CD14-positive monocyte (primary cell): ENCODE measurements around the gene ACOT11. TPM values are rescaled to one million over a fixed set of nuclear protein-coding genes. Genes with fewer than 3 reads are reported as not detected.
A peak's percentile ranks its signal among the peaks of the same experiment; 100 is the strongest.

Experiments
- DNase-seq, 3 donors: peaks; one replicate each; pipeline ENCODE4 v3.0.0-alpha.2; 2011 to 2022
- H2AFZ ChIP-seq: 2 replicates; pipeline ENCODE4 v1.6.0; 2012; ENCODE audit warnings: mild to moderate bottlenecking, low read depth, low read length, inconsistent platforms; ENCODE audit not compliant: insufficient read depth, poor library complexity, severe bottlenecking
- H3K27ac ChIP-seq, 2 donors: 1 replicate in 1 of 2; 2 replicates in 1 of 2; pipeline ENCODE4 v1.5.1; 2012 to 2013; ENCODE audit warnings: low read length in 2 of 2, control low read depth in 1 of 2, inconsistent platforms in 1 of 2, low read depth in 1 of 2, mild to moderate bottlenecking in 1 of 2
- H3K27me3 ChIP-seq, 2 donors: one replicate each; pipeline versions ENCODE4 v1.6.0 to v1.6.1; 2011 to 2013; ENCODE audit warnings: low read length in 2 of 2; ENCODE audit not compliant: control insufficient read depth in 2 of 2, insufficient read depth in 2 of 2
- H3K36me3 ChIP-seq, 2 donors: replicated peaks in 1 of 2; 1 replicate in 1 of 2; 2 replicates in 1 of 2; pipeline versions ENCODE4 v1.5.1 to v1.6.1; 2012 to 2013; ENCODE audit warnings: low read length in 2 of 2, control low read depth in 1 of 2, inconsistent platforms in 1 of 2, mild to moderate bottlenecking in 1 of 2; ENCODE audit not compliant: insufficient read depth in 2 of 2, control insufficient read depth in 1 of 2
- H3K4me1 ChIP-seq, 2 donors: 1 replicate in 1 of 2; 2 replicates in 1 of 2; pipeline versions ENCODE4 v1.5.1 to v1.6.1; 2012 to 2013; ENCODE audit warnings: low read length in 2 of 2, control low read depth in 1 of 2, inconsistent platforms in 1 of 2, mild to moderate bottlenecking in 1 of 2, moderate library complexity in 1 of 2; ENCODE audit not compliant: insufficient read depth in 2 of 2, control insufficient read depth in 1 of 2
- H3K4me2 ChIP-seq: replicated peaks from 2 replicates; pipeline ENCODE3; 2012; ENCODE audit warnings: low read length, moderate library complexity, mild to moderate bottlenecking; ENCODE audit not compliant: poor library complexity, severe bottlenecking; ENCODE audit errors: extremely low read depth
- H3K4me3 ChIP-seq, 3 experiments: fragments of 200-600 bp in 1 of 3; sonication (generic) in 1 of 3; replicated peaks in 1 of 3; 1 replicate in 2 of 3; 2 replicates in 1 of 3; pipeline ENCODE4 v1.5.1; 2011 to 2013; ENCODE audit warnings: low read length in 3 of 3, mild to moderate bottlenecking in 3 of 3, control low read depth in 2 of 3, low read depth in 2 of 3, inconsistent platforms in 1 of 3, moderate library complexity in 1 of 3
- H3K79me2 ChIP-seq: 2 replicates; pipeline ENCODE4 v1.6.0; 2012; ENCODE audit warnings: mild to moderate bottlenecking, control low read depth, inconsistent platforms, low read length, moderate library complexity; ENCODE audit not compliant: insufficient read depth
- H3K9ac ChIP-seq: 2 replicates; pipeline ENCODE4 v1.6.0; 2017; ENCODE audit warnings: low read length, mild to moderate bottlenecking; ENCODE audit not compliant: insufficient read depth, poor library complexity, severe bottlenecking
- H3K9me3 ChIP-seq, 2 donors: replicated peaks in 1 of 2; 1 replicate in 1 of 2; 2 replicates in 1 of 2; pipeline versions ENCODE4 v1.5.1 to v1.6.1; 2012 to 2013; ENCODE audit warnings: low read length in 2 of 2, control low read depth in 1 of 2; ENCODE audit not compliant: control insufficient read depth in 1 of 2, insufficient read depth in 1 of 2
- H4K20me1 ChIP-seq: 2 replicates; pipeline ENCODE4 v1.6.0; 2012; ENCODE audit warnings: mild to moderate bottlenecking, low read length, control low read depth, moderate library complexity; ENCODE audit not compliant: insufficient read depth
- H3K27ac Mint-ChIP-seq, 7 donors: one replicate each; pipeline ENCODE4 v1.8.0; 2020; ENCODE audit warnings: mild to moderate bottlenecking in 7 of 7, mixed read lengths in 7 of 7, moderate library complexity in 6 of 7, inconsistent platforms in 2 of 7
- H3K27me3 Mint-ChIP-seq, 3 donors: one replicate each; pipeline ENCODE4 v1.8.0; 2021 to 2022; ENCODE audit warnings: low read depth in 3 of 3, mild to moderate bottlenecking in 3 of 3, mixed read lengths in 3 of 3, moderate library complexity in 3 of 3, inconsistent platforms in 1 of 3
- H3K36me3 Mint-ChIP-seq, 2 donors: one replicate each; pipeline ENCODE4 v1.8.0; 2020; ENCODE audit warnings: mixed read lengths in 2 of 2, inconsistent platforms in 1 of 2, mild to moderate bottlenecking in 1 of 2
- H3K4me1 Mint-ChIP-seq: one replicate; pipeline ENCODE4 v1.8.0; 2020; ENCODE audit warnings: mild to moderate bottlenecking, mixed read lengths
- H3K4me3 Mint-ChIP-seq, 2 donors: one replicate each; pipeline ENCODE4 v1.8.0; 2020; ENCODE audit warnings: mild to moderate bottlenecking in 2 of 2, mixed read lengths in 2 of 2, moderate library complexity in 1 of 2
- H3K9me3 Mint-ChIP-seq, 7 donors: one replicate each; pipeline ENCODE4 v1.8.0; 2020 to 2022; ENCODE audit warnings: mixed read lengths in 7 of 7, mild to moderate bottlenecking in 6 of 7, moderate library complexity in 6 of 7, inconsistent platforms in 2 of 7
- WGBS: methylation state at CpG from one replicate; pipeline ENCODE4 v1.1.5; 2013; ENCODE audit warnings: missing lambda C conversion rate; ENCODE audit not compliant: insufficient coverage; 5-methylcytosine and 5-hydroxymethylcytosine counted together
- intact Hi-C, 2 donors: fragments of 100-400 bp; cut with micrococcal nuclease; formaldehyde crosslinking; loops; one replicate each; pipeline versions ENCODE4 v1.15.0 to v1.15.1; 2023
- polyA plus RNA-seq, 3 donors: library from polyadenylated mRNA; depleted of rRNA in 1 of 3; unstranded in 2 of 3; stranded (reverse) in 1 of 3; fragments of 300-500 nt in 2 of 3; fragments of >200 nt in 1 of 3; fragmentation: Illumina TruSeq in 2 of 3; gene quantifications; 1 replicate in 2 of 3; 2 replicates in 1 of 3; pipeline ENCODE4 v1.2.3, GENCODE V29; 2012 to 2021
- TF ChIP-seq, protein P1 (sequence below): fragments of 200-600 bp; IDR thresholded peaks from one replicate; pipeline ENCODE4 v1.8.0; 2022; ENCODE audit warnings: antibody characterized with exemption, mild to moderate bottlenecking

ACOT11 gene
- polyA plus RNA-seq, 3 donors, result 0.18 to 2.1 (median 0.79) TPM

DNA sequence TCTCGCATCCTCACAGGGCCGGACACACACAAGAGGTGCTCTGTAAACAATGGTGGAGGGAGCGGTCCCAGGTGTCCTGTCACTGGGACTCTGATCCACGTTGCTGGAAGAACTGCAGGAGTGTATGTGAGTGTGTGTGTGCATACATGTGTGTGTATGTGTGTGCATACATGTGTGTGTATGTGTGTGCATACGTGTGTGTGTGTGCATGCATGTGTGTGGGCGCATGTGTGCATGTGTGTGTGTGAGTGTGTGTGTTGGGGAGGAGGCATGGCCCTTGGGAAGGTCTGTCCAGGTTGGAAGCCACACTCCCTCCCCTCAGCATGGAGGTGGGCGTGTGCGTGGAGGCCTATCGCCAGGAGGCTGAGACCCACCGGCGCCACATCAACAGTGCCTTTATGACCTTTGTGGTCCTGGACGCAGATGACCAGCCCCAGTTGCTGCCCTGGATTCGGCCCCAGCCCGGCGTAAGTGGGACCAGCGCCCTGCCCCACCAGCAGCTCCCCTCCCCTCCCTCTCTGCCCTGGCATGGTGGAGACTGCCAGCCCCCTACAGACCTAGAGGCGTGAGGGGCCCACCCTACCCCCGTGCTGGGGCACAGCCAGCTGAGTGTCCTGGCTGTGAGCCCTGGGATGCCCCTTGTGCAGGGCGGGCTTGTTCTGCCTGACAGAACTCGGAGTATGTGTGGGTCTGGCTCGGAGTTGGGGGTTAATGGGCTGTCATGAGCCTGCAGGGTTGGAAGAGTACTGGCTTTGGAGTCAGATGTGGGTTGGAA lies 53.1 kb downstream of the ACOT11 start:
- H3K4me1 ChIP-seq, result no peaks in the 10 kb centered on the region
- Mint-ChIP-seq H3K36me3 (peaks cover 15 to 26% of the 10 kb centered on the region in 2 donors), H3K9me3 (no peaks in the 10 kb centered on the region), H3K27ac (peak overlapping the region in 2 of 7 donors; percentile 3 to 16), H3K27me3 (no peaks in the 10 kb centered on the region), H3K4me1 (peaks cover 2% of the 10 kb centered on the region), H3K4me3 (no peak overlapping the region)
- H3K36me3 ChIP-seq, result no peaks in the 10 kb centered on the region
- no peak overlapping the region for H3K27ac ChIP-seq
- no peaks in the 10 kb centered on the region for H3K27me3 ChIP-seq
- H3K9ac ChIP-seq, result no peak overlapping the region
- H3K4me3 ChIP-seq, result no peak overlapping the region
- H3K9me3 ChIP-seq, result no peaks in the 10 kb centered on the region
- no peak overlapping the region for H2AFZ ChIP-seq
- TF ChIP-seq, protein P1, sequence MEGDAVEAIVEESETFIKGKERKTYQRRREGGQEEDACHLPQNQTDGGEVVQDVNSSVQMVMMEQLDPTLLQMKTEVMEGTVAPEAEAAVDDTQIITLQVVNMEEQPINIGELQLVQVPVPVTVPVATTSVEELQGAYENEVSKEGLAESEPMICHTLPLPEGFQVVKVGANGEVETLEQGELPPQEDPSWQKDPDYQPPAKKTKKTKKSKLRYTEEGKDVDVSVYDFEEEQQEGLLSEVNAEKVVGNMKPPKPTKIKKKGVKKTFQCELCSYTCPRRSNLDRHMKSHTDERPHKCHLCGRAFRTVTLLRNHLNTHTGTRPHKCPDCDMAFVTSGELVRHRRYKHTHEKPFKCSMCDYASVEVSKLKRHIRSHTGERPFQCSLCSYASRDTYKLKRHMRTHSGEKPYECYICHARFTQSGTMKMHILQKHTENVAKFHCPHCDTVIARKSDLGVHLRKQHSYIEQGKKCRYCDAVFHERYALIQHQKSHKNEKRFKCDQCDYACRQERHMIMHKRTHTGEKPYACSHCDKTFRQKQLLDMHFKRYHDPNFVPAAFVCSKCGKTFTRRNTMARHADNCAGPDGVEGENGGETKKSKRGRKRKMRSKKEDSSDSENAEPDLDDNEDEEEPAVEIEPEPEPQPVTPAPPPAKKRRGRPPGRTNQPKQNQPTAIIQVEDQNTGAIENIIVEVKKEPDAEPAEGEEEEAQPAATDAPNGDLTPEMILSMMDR, result no peak
- H3K4me2 ChIP-seq, result no peak overlapping the region
- no peaks in the 10 kb centered on the region for H3K79me2 ChIP-seq
- intact Hi-C loops, result no loop called here
- over 99% methylated on average over 18 of the region's 21 CpGs for WGBS
- DNase-seq, result no peak
- H4K20me1 ChIP-seq, result no peaks in the 10 kb centered on the region

DNA sequence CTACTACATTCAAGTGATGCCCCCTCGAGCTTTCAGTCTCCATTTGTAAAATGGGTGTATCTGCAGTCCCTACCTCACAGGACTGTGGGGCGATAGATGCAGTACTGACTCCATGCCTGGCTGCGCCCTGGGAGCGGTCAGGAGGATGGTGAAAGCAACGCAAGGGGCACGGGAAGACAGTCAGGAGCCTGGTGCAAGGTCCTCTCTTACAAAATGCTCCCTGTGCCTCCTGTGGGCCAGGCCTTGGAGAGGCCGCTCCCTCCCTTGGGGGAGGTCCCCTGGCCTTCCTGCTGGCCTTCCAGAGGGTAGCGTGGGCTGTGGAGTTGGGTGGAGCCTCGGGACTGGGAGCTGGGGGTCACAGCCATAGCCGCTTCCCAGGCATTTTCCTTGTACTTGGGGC lies 53.7 kb downstream of the ACOT11 start:
- Mint-ChIP-seq H3K4me1 (peaks cover 2% of the 10 kb centered on the region), H3K4me3 (no peak overlapping the region), H3K9me3 (no peaks in the 10 kb centered on the region), H3K27ac (no peak overlapping the region), H3K27me3 (no peaks in the 10 kb centered on the region), H3K36me3 (peaks cover 12 to 23% of the 10 kb centered on the region in 2 donors)
- TF ChIP-seq, protein P1, result no peak
- Histone ChIP-seq H3K27ac (no peak overlapping the region), H3K27me3 (no peaks in the 10 kb centered on the region), H3K9ac (no peak overlapping the region), H3K4me2 (no peak overlapping the region), H2AFZ (no peak overlapping the region), H4K20me1 (no peaks in the 10 kb centered on the region), H3K4me1 (no peaks in the 10 kb centered on the region), H3K36me3 (no peaks in the 10 kb centered on the region), H3K9me3 (no peaks in the 10 kb centered on the region), H3K4me3 (no peak overlapping the region), H3K79me2 (no peaks in the 10 kb centered on the region)
- WGBS, result 94% methylated on average over 9 of the region's 10 CpGs
- intact Hi-C loops, result no loop called here
- DNase-seq, result no peak
